CD4-positive, alpha-beta T cell treated with Interleukin-17A for 4 hours (primary cell): ENCODE data around the gene PDLIM7.
A peak's percentile ranks its signal among the peaks of the same experiment; 100 is the strongest.

Source experiments
- DNase-seq: peaks from one replicate; pipeline ENCODE4 v3.0.0-alpha.2; 2020; ENCODE audit warnings: mixed read lengths

PDLIM7 gene

GRCh38 chr5:177523711-177524538 lies 26.5 kb upstream of the PDLIM7 start:
- no peak for DNase-seq

DNA sequence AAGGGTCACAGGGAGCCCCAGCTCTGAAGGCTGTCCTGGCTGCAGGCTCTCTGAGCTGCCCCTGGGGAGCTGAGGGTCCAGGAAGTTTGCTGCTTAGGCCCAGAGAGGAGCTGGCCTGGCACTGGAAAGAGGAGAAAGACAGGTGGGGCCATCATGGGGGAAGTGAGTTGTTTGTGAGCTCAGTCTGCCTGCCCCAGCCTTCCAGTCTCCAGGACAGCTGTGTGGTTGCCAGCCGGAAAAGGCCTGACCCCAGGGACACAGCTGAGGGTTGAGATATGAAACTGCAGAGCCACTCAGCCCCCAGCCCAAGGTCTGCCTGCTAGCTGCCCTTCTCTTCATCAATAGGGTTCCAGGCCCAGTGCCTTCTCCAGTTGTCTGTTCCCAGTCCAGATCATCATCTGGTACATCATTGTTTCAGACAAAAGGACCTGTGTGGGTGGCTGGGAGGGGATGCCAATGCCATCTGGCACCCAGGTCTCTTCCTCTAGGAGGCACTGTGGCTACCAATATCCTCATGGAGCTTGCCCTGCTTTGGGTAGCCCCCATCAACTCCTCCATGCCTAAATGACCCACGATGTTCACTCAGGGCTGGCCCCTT lies 23.6 kb upstream of the PDLIM7 start:
- DNase-seq: no peak

DNA sequence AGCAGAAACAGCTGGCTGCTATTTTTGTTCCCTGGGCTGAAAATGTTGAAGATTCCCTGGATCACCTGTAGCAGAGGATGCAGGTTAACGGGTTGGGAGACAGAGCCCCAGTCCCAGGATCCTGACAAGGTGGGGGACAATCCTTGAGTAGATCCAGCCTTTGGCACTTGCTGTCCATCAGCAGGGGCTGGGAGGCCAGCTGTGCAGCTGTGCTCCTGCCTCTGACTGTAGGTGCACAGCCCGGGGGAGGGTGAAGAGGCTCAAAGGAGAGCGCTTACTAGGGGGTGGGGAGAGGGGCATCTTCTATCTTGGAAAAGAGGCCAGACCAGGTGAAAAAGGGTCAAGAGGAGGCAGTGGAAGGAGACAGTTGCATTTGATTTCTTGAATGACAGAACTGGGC lies 22.9 kb upstream of the PDLIM7 start:
- no peak for DNase-seq

DNA sequence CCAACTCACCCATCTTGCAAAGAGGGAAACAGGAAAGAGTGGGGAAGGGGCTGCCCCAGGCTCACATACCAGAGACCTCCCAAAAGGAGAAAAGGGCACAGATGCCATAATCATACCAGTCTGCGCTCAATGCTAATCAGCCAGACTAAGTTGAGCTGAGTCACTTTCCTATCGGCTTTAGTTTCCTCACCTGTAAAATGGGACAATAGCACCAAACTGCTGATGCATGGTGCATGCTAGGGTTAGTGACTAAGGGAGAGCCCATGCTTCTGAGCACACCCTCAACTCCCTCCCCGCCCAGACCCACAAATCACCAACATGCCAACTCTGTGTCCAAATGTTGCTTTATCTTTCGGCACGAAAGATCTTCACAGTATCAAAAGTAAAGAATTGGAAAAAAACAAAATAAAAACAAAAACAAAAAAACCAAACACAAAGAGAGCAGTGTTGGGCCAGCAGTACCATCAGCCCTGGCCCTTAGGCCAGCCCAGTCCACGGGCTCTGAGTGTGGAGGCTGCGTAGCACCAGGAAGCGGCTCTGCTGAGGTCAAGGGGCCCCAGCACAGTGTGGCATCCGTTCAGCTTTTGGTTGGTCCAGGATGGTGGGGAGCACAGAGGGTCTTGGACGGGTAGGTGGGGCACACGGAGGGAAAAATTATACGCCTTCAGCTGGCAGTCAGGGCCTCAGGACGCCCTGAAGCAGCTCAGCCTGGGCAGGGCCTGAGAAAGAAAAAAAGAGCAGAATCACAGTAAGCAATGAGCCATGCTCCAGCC lies 22.2 kb upstream of the PDLIM7 start:
- no peak for DNase-seq

DNA sequence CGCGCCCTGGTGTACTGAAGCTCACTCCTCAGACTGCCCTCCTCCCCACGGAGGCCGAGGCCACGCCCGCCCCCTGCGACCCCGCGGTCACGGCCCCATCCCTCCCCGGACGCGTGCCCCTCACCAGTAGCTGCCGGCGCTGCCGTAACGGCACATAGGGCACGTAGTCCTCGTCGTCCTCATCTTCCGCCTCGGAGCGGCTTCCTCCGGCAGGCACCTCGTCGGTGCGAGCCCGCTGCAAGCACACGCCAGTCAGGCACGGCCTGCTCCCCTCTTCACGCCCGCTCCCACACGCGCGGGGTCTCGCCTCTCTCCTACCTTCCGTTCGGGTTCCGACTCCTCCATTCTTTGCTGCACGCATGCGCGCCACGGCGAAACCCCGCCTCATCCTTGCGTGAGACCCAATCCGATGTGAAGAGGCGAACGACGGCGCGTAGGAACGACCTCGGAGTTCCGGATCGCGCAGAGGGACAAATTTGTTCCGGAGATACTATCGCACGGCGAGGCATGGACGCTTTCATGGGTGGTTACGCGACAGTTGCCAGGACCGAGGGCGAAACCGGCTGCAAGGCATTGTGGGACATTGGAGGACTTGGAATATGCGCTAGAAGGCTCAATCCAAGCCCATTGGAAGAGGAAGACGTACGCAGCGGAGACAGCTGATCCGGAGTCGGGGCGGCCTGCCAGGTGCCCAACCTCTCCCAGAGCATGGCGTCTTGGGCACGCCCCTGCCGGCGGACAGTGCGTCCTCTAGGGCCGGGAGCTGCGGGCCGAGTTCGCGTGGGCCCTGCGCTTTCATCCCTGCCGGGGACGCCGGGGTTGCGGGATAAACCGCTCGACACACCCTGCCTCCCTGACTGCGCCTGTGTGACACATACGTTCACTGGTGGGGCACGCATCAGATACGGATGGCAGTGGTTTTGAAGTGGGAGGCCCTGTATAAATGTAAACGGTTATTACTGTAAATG lies 19.5 kb upstream of the PDLIM7 start, which contains the start of gene DDX41:
Gene DDX41, minus strand, starts transcription at position 361 of the 968 bp plus-strand sequence. Its CDS starts 16 bp downstream, at position 345.
- peak; percentile 97 for DNase-seq

DNA sequence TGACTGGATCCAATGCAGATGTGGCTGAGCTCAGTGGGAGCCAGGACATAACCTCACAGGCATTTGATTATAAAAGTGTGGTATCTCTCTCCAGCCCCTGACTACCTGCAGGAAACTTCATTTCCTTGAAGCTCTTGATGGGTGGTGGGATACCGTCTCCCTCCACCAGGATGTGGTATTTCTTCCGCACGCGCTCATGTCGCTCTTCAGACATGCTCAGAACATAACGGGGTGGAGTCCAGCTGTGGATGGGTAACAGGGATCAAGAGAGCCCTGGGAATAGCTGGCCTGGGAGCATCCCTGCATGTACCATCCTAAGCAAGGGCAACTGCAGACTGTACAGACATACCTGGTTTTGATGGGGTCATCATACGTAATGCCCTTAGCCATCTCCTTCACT lies 18.2 kb upstream of the PDLIM7 start:
- no peak for DNase-seq

GRCh38 chr5:177514541-177514940 lies 17.1 kb upstream of the PDLIM7 start:
- no peak for DNase-seq

DNA sequence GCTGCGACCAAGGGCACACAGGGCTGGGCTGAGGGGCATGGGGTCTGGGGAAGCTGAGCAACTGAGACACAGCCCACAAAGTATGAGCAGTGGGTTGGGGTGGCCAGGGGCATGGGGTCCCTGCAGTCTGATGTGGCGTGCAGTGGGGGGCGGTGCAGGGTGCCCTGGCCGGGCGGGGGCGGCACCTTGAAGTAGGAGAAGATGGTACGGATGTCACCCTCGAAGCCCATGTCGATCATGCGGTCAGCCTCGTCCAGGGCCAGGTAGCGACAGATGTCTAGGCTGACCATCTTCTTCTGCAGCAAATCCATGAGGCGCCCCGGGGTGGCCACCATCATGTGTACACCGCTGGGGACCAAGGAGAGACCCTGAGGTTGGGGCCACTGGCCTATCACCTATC lies 16.1 kb upstream of the PDLIM7 start:
- no peak for DNase-seq

GRCh38 chr5:177512736-177513380 lies 15.5 kb upstream of the PDLIM7 start:
- no peak for DNase-seq

DNA sequence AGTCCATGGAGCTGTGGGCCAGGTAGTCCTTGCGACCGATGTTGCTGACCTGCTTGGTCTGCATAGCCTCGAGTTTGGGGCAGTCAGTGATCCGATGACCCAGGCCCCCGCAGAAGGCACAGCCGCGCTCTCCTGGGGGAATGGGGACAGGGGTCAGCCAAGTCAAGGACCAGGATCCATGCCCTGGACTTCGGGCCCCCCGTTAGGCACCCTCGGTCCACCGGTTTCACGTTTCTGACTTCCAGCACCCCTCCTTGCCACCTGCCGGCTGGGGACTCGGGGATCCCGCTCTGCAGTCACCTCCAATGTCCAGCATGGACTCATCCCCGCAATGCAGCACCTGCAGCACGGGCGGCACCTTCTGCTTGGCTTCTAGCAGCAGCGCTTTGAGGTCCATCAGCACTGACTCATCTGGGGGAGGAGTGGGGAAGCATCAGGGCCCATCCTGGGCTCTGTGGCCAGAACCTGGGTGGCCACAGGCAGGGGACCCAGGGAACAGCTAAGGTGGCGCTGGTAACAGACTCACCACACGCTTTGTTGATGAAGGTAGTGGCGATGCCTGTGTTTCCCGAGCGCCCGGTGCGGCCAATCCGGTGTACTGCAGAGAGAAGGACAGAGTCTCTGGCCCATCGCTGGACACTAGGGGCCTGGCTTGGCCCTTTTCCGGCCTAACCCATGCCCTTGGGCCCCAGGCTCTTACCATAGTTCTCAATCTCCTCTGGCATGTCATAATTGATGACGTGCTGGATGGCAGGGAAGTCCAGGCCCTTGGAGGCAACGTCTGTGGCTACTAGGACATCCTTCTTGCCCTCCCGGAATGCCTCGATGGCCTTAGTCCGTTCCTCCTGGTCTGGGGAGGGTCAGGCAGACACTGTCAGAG lies 14.6 kb upstream of the PDLIM7 start:
- DNase-seq: no peak

GRCh38 chr5:177511181-177511580 lies 13.8 kb upstream of the PDLIM7 start:
- no peak for DNase-seq

DNA sequence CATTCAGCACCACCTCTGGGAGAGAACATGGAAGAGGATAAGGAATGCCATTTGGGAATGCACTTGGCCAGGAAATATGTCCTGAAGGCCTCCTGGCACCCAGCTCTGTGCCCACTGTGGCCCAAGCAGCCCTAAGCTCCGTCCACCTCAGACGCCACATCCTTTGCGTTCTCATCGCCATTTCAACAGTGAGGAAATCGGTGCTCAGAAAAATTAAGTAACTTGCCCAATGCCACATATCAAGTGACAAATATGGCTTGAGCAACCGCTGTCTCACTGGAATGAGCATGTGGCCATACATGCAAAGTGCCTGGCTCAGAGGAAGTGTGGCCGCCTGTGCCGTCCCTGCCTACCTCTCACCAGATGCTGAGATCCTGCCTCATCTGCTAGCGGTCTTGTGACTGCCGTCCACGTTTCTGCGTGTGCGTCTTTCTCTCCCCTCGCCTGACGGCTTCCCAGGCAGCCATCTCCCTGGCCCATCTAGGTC lies 13.2 kb upstream of the PDLIM7 start:
- DNase-seq: no peak

GRCh38 chr5:177509991-177510566 lies 12.7 kb upstream of the PDLIM7 start:
- DNase-seq: no peak

DNA sequence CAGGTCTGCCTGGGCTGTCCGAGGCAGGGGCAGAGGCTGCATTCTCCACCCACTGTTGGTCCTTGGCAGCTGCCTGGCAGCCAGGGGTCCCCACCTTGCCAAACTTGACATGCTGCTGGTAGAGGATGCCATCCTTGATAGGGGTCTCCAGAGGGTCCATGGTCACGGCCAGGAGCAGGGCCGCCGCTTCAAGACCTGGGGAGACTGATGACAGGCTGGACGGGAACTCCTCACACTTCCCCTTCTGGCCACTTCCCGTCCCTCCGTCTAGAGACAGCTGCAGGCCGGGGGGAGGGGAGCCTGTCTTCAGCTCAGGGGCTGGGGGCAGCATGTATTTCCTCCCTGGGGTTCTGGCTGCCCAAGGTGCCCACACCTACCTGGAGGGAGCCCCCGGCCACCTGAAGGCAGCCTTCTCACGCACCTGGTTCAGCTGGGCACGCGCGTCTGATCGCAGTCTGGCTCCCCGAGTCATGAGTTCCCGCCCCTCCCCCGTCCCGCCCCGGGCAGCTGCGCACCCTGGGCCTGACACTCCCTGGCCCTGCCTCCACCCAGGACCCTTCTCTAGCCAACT lies 12.1 kb upstream of the PDLIM7 start, which contains the start of gene DOK3:
Gene DOK3, minus strand, starts transcription at position 446 of the 571 bp plus-strand sequence. Its CDS starts 286 bp downstream, at position 160.
- no peak for DNase-seq

- no peak for DNase-seq
These were observed 11.4 kb upstream of the PDLIM7 start for GRCh38 chr5:177508837-177509236.

DNA sequence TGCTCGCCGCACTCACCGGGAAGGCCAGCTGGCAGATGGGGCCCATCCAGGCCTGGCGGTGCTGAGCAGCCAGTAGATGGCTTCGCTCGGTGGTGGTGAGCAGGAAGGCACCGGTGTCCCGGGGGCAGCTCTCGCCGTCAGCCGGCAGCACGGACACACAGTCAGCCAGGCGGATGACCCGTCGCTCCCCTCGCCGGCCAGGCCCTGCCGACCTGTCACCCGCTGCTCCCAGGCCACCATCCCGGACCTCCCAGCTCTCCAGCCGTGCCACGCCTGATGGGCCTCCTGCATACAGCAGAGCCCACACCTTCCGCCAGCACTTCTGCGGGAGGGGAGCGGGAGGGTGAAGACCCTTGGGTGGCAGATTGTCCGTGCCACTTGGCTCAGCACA lies 10.8 kb upstream of the PDLIM7 start:
- no peak for DNase-seq

DNA sequence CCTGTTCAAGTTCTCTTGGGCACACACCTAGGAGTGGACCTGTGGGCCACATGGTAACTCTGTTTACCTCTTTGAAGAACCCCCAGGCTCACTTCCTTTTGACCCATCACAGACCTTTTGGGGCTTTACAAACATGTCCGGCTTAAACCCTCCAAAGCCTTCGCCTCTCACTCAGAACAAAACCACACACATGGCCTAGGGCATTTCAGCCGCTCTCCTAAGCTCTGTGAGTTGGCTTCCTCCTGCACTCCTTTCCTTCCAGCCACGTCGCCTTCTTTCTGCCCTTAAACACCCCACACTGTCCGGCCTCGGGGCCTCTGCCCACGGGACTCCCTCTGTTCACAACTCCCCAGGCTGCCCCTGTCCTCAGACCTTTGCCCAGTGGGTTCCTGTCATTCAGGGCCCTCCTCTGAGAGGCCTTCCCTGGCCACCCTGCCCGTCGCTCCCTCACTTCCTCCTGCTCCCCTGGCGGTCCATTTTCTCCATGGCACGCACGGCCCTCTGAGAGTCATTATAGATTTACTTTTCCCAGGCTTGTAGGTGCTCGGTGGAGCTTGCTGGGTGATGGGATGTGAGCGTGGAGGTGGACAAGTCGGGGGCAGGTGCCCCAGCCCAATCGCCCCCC lies 10.3 kb upstream of the PDLIM7 start:
- no peak for DNase-seq

DNA sequence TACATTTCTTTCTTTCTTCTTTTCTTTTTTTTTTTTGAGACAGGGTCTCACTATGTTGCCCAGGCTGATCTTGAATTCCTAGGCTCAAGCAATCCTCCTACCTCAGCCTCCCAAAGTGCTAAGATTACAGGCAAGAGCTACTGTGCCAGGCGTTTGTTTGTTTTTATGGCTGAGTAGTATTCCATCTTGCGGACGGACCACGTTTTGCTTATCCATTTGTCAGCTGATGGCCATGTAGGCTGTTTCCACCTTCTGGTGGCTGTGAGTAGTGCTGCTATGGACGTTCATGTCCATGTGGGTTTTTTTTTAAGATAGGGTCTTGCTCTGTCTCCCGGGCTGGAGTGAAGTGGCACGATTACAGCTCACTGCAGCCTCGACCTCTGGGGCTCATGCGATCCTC lies 9.8 kb upstream of the PDLIM7 start:
- DNase-seq: no peak

- no peak for DNase-seq
These were observed 7.7 kb upstream of the PDLIM7 start for GRCh38 chr5:177505075-177505474.
